T-helper 2 cell treated with Interferon-gamma antibody and Interleukin-4, amounts not matched to agents 100 ng/mL and 5 ng/mL, for 36 hours (primary cell): ENCODE data around the gene MARCHF3. TPM values are rescaled to one million over a fixed set of nuclear protein-coding genes. Genes with fewer than 3 reads are reported as not detected.
"Not testable (repeated sequence)": the region's sequence is repeated elsewhere in the genome, so short reads cannot be mapped to it uniquely, and the experiment has no call there.

Experiments used
- intact Hi-C: fragments of 100-400 bp; cut with micrococcal nuclease; formaldehyde crosslinking; loops from one replicate; pipeline ENCODE4 v1.15.1; 2023
- total RNA-seq: library from RNA; stranded (reverse); gene quantifications from 2 replicates; pipeline ENCODE4 v1.2.3, GENCODE V29; 2022

Gene MARCHF3
- total RNA-seq, 1 donor from 2014 or later = 1.7 TPM

GRCh38 chr5:127014573-127014972, 15.8 kb downstream of the MARCHF3 start:
- intact Hi-C loops = no loop called here

GRCh38 chr5:127013407-127013806, 17.0 kb downstream of the MARCHF3 start:
- intact Hi-C loops = no loop called here

GRCh38 chr5:127012916-127013315, 17.4 kb downstream of the MARCHF3 start:
- intact Hi-C loops = no loop called here

- intact Hi-C loops = no loop called here
These were observed 18.3 kb downstream of the MARCHF3 start for GRCh38 chr5:127011961-127012644.

- intact Hi-C loops = no loop called here
These were observed 19.2 kb downstream of the MARCHF3 start for GRCh38 chr5:127011153-127011552.

- intact Hi-C loops = no loop called here
These were observed 20.0 kb downstream of the MARCHF3 start for GRCh38 chr5:127010362-127010761.

- intact Hi-C loops = no loop called here
These were observed 20.6 kb downstream of the MARCHF3 start for GRCh38 chr5:127009784-127010183.

GRCh38 chr5:127008300-127008975, 21.9 kb downstream of the MARCHF3 start:
- intact Hi-C loops = no loop called here

GRCh38 chr5:127007522-127007921, 22.8 kb downstream of the MARCHF3 start:
- intact Hi-C loops = no loop called here

- intact Hi-C loops = no loop called here
These were observed 23.6 kb downstream of the MARCHF3 start for GRCh38 chr5:127006744-127007143.

GRCh38 chr5:127005282-127005681, 25.1 kb downstream of the MARCHF3 start:
- intact Hi-C loops = not testable (repeated sequence)

GRCh38 chr5:127004721-127005120, 25.6 kb downstream of the MARCHF3 start:
- intact Hi-C loops = no loop called here

GRCh38 chr5:127003798-127004495, 26.4 kb downstream of the MARCHF3 start:
- intact Hi-C loops = no loop called here

- intact Hi-C loops = no loop called here
These were observed 28.0 kb downstream of the MARCHF3 start for GRCh38 chr5:127002390-127002789.

GRCh38 chr5:127001621-127002296, 28.6 kb downstream of the MARCHF3 start:
- intact Hi-C loops = no loop called here

- intact Hi-C loops = no loop called here
These were observed 31.3 kb downstream of the MARCHF3 start for GRCh38 chr5:126998895-126999570.

GRCh38 chr5:126998201-126998631, 32.1 kb downstream of the MARCHF3 start:
- intact Hi-C loops = no loop called here

- intact Hi-C loops = no loop called here
These were observed 34.7 kb downstream of the MARCHF3 start for GRCh38 chr5:126995689-126996088.

- intact Hi-C loops = no loop called here
These were observed 35.3 kb downstream of the MARCHF3 start for GRCh38 chr5:126995039-126995438.

- intact Hi-C loops = no loop called here
These were observed 35.9 kb downstream of the MARCHF3 start for GRCh38 chr5:126994485-126994884.

GRCh38 chr5:126988021-126988569, 42.3 kb downstream of the MARCHF3 start:
- intact Hi-C loops = no loop called here
